ENCODE measurements around the gene MAPK8IP1. TPM values are rescaled to one million over a fixed set of nuclear protein-coding genes. Genes with fewer than 3 reads are reported as not detected.

MAPK8IP1 gene
- polyA plus RNA-seq, 1 experiment = 8.7 TPM

DNA sequence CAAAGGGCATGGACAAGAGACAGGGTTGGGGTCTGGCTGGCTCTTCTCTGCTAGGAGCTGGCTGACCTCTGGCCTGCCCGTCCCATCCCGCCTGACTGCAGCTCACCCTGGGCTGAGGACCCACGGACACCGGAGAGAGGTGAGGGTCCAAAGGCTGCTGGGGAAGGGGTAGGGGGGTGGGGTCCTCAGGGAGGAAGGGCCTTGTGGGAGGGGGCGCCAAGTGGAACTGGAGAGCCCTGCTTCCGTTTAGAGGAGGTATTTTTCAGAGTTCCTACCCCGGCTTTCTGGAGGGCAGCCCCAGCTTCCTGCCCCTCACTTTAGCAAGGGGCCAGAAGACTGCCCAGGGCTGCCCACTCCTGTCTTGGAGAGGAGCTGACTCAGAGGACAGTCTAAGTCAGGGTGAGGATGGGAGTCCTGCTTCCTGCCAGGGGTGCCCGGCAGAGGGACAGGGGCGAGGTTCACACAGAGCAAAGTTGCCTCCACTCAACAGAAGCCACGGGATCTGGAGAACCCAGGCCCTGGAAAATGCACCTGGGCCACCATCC is 44.1 kb downstream of the MAPK8IP1 start:
- DNase-seq (ENCODE audit: low read depth) = no peak

DNA sequence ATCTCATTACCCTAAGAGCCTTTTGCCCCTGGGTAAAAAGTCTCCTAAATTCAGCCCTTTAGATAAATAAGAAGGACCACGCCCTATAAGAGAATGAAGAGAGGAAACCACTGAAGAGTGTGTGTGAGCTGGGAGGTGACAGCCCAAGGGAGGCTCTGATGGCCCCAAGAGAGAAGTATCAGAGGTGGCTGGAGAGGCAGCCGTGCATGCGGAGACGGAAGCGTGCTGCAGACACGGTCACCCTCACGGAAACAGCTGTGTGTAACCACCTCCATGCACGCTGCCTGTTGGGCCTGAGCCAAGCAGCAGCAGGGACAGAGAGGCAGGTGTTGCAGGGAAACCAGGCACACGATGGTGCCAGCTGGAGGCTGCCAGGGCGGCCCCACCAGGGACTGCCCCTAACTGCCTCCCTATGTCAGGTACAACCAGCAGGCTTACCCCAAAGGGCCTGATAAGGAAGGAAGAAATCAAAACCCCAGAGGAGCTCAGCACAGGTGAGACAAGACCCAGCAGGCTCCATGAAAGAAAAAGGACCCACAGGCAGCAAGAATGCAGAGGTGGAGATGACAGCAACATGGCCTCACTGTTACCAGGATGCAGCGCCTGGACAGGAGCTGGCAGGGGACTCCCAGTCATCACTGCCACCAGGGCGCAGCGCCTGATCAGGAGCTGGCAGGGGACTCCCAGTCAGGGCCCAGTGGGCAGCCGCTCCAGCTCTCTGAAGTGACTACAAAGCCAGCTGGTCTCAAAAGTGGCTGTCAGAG is 44.8 kb downstream of the MAPK8IP1 start:
- no peak overlapping the region for H3K4me3 ChIP-seq (ENCODE audit: low read depth, low read length)
- POLR2A ChIA-PET = interaction anchor here (0.7 kb wide), 2 partner anchors 118 to 310 kb away, joined by 4 to 13 read pairs; no protein-coding TSS in a partner anchor
- peaks cover 28% of the 10 kb centered on the region for H3K36me3 ChIP-seq (ENCODE audit: control insufficient read depth, insufficient read depth, low read length)
- no peak for DNase-seq (ENCODE audit: low read depth)
- TF ChIP-seq, protein P1, sequence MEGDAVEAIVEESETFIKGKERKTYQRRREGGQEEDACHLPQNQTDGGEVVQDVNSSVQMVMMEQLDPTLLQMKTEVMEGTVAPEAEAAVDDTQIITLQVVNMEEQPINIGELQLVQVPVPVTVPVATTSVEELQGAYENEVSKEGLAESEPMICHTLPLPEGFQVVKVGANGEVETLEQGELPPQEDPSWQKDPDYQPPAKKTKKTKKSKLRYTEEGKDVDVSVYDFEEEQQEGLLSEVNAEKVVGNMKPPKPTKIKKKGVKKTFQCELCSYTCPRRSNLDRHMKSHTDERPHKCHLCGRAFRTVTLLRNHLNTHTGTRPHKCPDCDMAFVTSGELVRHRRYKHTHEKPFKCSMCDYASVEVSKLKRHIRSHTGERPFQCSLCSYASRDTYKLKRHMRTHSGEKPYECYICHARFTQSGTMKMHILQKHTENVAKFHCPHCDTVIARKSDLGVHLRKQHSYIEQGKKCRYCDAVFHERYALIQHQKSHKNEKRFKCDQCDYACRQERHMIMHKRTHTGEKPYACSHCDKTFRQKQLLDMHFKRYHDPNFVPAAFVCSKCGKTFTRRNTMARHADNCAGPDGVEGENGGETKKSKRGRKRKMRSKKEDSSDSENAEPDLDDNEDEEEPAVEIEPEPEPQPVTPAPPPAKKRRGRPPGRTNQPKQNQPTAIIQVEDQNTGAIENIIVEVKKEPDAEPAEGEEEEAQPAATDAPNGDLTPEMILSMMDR (IDR thresholded peaks at IDR 0.05; ENCODE audit: insufficient read depth, low read depth, low read length) = no peak
- CTCF ChIA-PET = interaction anchor here (0.6 to 2.3 kb wide), 5 partner anchors 9 to 100 kb away, joined by 3 to 5 read pairs (median 3); no protein-coding TSS in a partner anchor
- peaks cover 3% of the 10 kb centered on the region; the same call in 1 of the 2 replicates for H3K27me3 ChIP-seq (ENCODE audit: control insufficient read depth, insufficient read depth, low read length)

More for the DNA sequence above, 44.1 kb downstream of the MAPK8IP1 start:
- Histone ChIP-seq H3K27me3 (ENCODE audit: control insufficient read depth, insufficient read depth, low read length) (peaks cover 8% of the 10 kb centered on the region), H3K4me3 (ENCODE audit: low read depth, low read length) (no peak overlapping the region), H3K36me3 (ENCODE audit: control insufficient read depth, insufficient read depth, low read length) (peaks cover 22% of the 10 kb centered on the region)
- ChIA-PET POLR2A (interaction anchor here (0.7 kb wide), 2 partner anchors 119 to 310 kb away, joined by 4 to 13 read pairs; no protein-coding TSS in a partner anchor), CTCF (interaction anchor here (1.3 kb wide), 1 partner anchor 57 kb away, joined by 3 read pairs; no protein-coding TSS in a partner anchor)
- TF ChIP-seq, protein P1 (IDR thresholded peaks at IDR 0.05; ENCODE audit: insufficient read depth, low read depth, low read length) = no peak

DNA sequence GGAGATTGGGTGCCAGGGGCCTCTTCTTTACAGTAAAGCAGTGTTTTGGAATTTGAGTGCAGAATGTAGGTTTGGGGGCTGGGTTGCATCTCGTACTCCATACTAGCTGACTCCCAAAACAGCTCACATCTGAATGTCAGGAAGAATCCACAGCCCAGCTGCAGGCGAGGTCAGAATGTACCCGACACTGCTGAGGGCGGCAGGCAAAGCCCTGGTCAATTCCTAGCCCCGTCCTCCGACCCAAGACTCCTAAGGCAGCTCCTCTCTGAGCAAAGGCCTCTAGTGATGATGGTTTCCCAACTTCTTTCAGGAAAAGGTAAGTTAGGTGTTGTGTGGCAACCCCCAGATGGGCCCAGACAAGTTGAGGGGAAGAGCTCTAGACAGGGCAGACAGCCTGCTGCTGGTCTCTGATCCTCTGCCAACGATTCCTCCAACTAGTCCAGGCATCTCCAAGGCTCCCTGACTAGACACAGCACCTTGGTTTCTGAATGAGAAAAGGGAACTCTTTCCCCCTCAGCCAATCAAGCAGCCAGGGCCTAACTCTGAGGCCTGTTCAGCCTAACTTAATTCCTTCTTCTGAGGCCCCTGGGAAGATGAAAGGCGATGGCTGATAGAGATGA is 45.6 kb downstream of the MAPK8IP1 start:
- 0 out of 2 replicates have a peak, but pooled peaks cover under 1% of the 10 kb centered on the region for H3K27me3 ChIP-seq (ENCODE audit: control insufficient read depth, insufficient read depth, low read length)
- no peak overlapping the region for H3K4me3 ChIP-seq (ENCODE audit: low read depth, low read length)
- TF ChIP-seq, protein P1 (IDR thresholded peaks at IDR 0.05; ENCODE audit: insufficient read depth, low read depth, low read length) = no peak
- CTCF ChIA-PET = interaction anchor here (0.6 to 2.3 kb wide), 4 partner anchors 10 to 101 kb away, joined by 3 to 6 read pairs (median 4); no protein-coding TSS in a partner anchor
- peaks cover 34% of the 10 kb centered on the region for H3K36me3 ChIP-seq (ENCODE audit: control insufficient read depth, insufficient read depth, low read length)
- no peak for DNase-seq (ENCODE audit: low read depth)
- POLR2A ChIA-PET = no interaction called here

DNA sequence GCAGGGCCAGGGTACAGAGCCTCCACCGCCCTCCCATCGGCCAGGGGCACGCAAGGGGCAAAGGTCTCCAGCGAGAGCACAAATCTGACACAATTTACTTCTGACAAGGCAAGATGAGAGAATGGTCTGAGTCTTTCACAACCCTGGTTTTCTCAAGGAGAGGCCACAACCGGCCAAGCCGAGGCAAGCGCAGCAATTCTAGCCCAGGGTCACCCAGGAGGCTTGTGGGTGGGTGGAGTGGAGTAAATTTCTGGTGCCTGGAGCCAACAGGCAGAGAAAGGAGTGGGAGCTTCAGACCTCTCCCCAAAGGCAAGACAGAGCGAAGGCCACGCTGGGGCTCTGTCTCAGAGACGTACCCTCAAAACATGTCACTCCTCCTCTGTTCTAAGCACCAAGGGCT is 46.3 kb downstream of the MAPK8IP1 start:
- TF ChIP-seq, protein P1 (IDR thresholded peaks at IDR 0.05; ENCODE audit: insufficient read depth, low read depth, low read length) = no peak
- Histone ChIP-seq H3K36me3 (ENCODE audit: control insufficient read depth, insufficient read depth, low read length) (peaks cover 37% of the 10 kb centered on the region), H3K27me3 (ENCODE audit: control insufficient read depth, insufficient read depth, low read length) (no peaks in the 10 kb centered on the region), H3K4me3 (ENCODE audit: low read depth, low read length) (no peak overlapping the region)
- ChIA-PET CTCF (interaction anchor here (2.1 to 2.3 kb wide), 2 partner anchors 58 to 89 kb away, joined by 5 to 6 read pairs; no protein-coding TSS in a partner anchor), POLR2A (no interaction called here)
- DNase-seq (ENCODE audit: low read depth) = no peak

DNA sequence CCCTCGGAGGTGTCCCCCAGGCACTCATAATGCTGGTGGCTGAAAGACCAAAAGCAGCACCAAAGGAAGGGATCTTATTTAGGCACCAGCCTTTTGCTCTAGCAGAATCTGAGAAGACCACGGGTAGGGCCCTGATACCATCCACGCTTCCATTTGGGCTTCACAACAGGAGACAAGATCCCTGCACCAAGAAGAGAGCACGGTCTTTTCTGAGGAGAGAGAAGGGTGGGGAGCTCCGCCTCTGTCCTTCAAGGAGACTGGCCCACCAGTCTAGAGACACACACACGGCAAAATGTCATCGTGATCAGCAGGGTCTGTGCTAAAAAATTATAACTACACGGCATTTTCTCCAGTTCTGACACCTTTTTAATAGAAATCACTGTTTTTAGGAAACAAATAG is 46.8 kb downstream of the MAPK8IP1 start:
- peaks cover 37% of the 10 kb centered on the region for H3K36me3 ChIP-seq (ENCODE audit: control insufficient read depth, insufficient read depth, low read length)
- ChIA-PET CTCF (interaction anchor here (2.1 to 2.3 kb wide), 2 partner anchors 59 to 90 kb away, joined by 5 to 6 read pairs; no protein-coding TSS in a partner anchor), POLR2A (no interaction called here)
- no peaks in the 10 kb centered on the region for H3K27me3 ChIP-seq (ENCODE audit: control insufficient read depth, insufficient read depth, low read length)
- H3K4me3 ChIP-seq (ENCODE audit: low read depth, low read length) = no peak overlapping the region
- DNase-seq (ENCODE audit: low read depth) = no peak
- TF ChIP-seq, protein P1 (IDR thresholded peaks at IDR 0.05; ENCODE audit: insufficient read depth, low read depth, low read length) = no peak
